SK-N-SH treated with all-trans-retinoic acid at 6 μM for 48 hours (cell line): Measurements from ENCODE around the gene PTPRT.

Source experiments
- CSRNP3 ChIP-seq: fragments of 250-450 bp; sonication (Bioruptor Pico); IDR thresholded peaks from 2 replicates; pipeline ENCODE4 v1.5.1; 2021; ENCODE audit warnings: mild to moderate bottlenecking, moderate library complexity
- SNAI2 ChIP-seq: fragments of 250-450 bp; sonication (Bioruptor Pico); IDR thresholded peaks from 2 replicates; pipeline ENCODE4 v1.5.0; 2020; ENCODE audit warnings: mild to moderate bottlenecking, moderate library complexity

GRCh38 chr20:42741906-42742305 is 447.8 kb downstream of the PTPRT start:
- TF ChIP-seq SNAI2 (CRISPR knock-in tag) = no peak
- no peak for TF ChIP-seq CSRNP3 (CRISPR knock-in tag)
